Measurements from ENCODE around the gene IL31. TPM values are rescaled to one million over a fixed set of nuclear protein-coding genes. Genes with fewer than 3 reads are reported as not detected.

IL31 gene
- total RNA-seq, 1 experiment from 2014 or later, result not detected

DNA sequence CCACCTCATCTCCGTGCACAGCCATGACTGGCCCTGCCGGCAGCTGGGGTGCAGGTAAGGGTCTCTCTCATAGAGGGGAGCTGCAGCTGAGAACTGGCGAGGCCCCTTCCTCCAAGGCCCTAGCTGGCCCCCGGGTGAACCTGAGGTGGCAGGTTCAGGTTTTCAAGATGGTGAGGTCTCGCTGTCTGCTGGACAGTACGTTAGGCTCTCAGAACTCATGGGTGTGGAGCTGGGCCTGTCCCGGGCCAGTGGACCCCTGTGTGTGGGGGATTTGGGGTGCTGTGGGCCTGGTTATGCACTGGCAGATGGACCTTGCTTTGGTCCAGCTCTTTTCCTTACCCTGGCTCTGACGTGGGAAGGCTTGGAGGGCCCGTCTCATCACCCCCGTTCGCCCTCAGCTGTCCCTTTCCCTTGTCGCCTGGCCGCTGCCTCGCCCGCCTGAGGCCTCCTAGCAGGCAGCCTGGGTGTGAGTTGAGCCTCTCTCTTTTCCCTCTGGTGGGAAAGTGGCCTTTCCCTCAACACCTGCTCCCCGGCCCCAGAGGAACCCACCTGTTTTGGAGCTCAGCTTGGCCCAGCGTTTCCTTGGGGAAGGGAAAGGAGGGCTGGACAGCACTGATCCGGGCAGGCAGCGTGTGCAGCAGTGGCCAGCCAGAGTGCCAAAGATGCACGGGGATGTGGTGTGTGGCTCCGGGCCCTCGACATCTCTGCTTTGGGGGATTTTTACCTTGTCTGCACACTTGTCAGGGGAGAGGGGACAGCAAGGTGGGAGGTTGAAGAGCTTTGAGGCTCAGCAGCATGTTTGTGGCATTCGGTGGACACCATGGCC lies 28.3 kb downstream of the IL31 start:
- BruUV-seq (replicated peaks), result no TSS peak

DNA sequence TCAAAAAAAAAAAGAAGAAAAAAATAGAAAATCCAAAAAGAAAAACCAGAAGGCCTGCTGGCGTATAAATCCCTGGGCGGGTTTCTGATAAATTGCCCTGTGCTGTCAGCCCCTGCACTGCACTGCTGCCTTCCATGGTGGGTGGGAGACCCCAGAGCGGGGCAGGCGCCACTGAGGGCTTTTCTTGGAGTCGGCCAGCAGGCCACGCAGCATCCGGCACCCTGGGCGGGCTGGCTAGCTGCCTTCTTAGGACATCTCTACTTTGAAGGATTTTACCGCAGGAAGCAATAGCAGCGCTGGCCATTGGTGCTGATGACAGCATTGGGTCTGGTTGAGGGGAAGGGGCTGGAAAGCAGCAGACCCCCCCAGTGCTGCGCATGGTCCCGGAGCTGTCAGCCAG lies 29.1 kb downstream of the IL31 start:
- H3K4me3 ChIP-seq (ENCODE audit: low read depth in 2 of 2, low read length in 2 of 2), result no peak overlapping the region
- ATAC-seq (no peak), DNase-seq (ENCODE audit: low read depth, low spot score) (no peak)
- H3K27ac ChIP-seq (ENCODE audit: low read length), result no peak overlapping the region
- POLR2A ChIA-PET, result interaction anchor here (0.7 kb wide), 1 partner anchor 346 kb away, joined by 9 read pairs; no protein-coding TSS in a partner anchor
- intact Hi-C loops (cut with micrococcal nuclease; ENCODE audit: unreplicated experiment) (no loop called here), in situ Hi-C loops (cut with HindIII; ENCODE audit: low pct_unique_long_range_greater_than_20kb, low sequenced_read_pairs) (no loop called here)
- H3K27me3 ChIP-seq (ENCODE audit: control insufficient read depth, insufficient read depth, low read length), result no peaks in the 10 kb centered on the region
- H3K9me3 ChIP-seq (ENCODE audit: control insufficient read depth, insufficient read depth, low read depth, low read length), result no peaks in the 10 kb centered on the region
- H3K4me1 ChIP-seq (ENCODE audit: control insufficient read depth, insufficient read depth, low read length), result no peaks in the 10 kb centered on the region
- BruUV-seq (replicated peaks), result TSS peak; percentile 72
- TF ChIP-seq, protein P1, sequence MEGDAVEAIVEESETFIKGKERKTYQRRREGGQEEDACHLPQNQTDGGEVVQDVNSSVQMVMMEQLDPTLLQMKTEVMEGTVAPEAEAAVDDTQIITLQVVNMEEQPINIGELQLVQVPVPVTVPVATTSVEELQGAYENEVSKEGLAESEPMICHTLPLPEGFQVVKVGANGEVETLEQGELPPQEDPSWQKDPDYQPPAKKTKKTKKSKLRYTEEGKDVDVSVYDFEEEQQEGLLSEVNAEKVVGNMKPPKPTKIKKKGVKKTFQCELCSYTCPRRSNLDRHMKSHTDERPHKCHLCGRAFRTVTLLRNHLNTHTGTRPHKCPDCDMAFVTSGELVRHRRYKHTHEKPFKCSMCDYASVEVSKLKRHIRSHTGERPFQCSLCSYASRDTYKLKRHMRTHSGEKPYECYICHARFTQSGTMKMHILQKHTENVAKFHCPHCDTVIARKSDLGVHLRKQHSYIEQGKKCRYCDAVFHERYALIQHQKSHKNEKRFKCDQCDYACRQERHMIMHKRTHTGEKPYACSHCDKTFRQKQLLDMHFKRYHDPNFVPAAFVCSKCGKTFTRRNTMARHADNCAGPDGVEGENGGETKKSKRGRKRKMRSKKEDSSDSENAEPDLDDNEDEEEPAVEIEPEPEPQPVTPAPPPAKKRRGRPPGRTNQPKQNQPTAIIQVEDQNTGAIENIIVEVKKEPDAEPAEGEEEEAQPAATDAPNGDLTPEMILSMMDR (IDR thresholded peaks at IDR 0.05), result no peak
- TF ChIP-seq SIN3A (IDR thresholded peaks at IDR 0.05; ENCODE audit: borderline replicate concordance, insufficient read depth, low read depth, low read length), result no peak
- TF ChIP-seq, protein P2, sequence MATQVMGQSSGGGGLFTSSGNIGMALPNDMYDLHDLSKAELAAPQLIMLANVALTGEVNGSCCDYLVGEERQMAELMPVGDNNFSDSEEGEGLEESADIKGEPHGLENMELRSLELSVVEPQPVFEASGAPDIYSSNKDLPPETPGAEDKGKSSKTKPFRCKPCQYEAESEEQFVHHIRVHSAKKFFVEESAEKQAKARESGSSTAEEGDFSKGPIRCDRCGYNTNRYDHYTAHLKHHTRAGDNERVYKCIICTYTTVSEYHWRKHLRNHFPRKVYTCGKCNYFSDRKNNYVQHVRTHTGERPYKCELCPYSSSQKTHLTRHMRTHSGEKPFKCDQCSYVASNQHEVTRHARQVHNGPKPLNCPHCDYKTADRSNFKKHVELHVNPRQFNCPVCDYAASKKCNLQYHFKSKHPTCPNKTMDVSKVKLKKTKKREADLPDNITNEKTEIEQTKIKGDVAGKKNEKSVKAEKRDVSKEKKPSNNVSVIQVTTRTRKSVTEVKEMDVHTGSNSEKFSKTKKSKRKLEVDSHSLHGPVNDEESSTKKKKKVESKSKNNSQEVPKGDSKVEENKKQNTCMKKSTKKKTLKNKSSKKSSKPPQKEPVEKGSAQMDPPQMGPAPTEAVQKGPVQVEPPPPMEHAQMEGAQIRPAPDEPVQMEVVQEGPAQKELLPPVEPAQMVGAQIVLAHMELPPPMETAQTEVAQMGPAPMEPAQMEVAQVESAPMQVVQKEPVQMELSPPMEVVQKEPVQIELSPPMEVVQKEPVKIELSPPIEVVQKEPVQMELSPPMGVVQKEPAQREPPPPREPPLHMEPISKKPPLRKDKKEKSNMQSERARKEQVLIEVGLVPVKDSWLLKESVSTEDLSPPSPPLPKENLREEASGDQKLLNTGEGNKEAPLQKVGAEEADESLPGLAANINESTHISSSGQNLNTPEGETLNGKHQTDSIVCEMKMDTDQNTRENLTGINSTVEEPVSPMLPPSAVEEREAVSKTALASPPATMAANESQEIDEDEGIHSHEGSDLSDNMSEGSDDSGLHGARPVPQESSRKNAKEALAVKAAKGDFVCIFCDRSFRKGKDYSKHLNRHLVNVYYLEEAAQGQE (IDR thresholded peaks at IDR 0.05; ENCODE audit: insufficient read depth in 1 of 2, low read depth in 2 of 2, low read length in 1 of 2), result no peak
- TF ChIP-seq TCF7L2 (IDR thresholded peaks at IDR 0.05; ENCODE audit: low read depth, low read length), result no peak
- TF ChIP-seq POLR2AphosphoS5 (IDR thresholded peaks at IDR 0.05; ENCODE audit: low read depth, low read length), result no peak
- CTCF ChIA-PET, result interaction anchor here (0.6 to 0.7 kb wide), 3 partner anchors 61 to 210 kb away, joined by 4 to 5 read pairs (median 4); no protein-coding TSS in a partner anchor
- H3K36me3 ChIP-seq (ENCODE audit: control insufficient read depth, insufficient read depth, low read length), result no peaks in the 10 kb centered on the region; the same call in 1 of the 2 replicates

More for the DNA sequence above, 28.3 kb downstream of the IL31 start:
- Histone ChIP-seq H3K9me3 (ENCODE audit: control insufficient read depth, insufficient read depth, low read depth, low read length) (no peaks in the 10 kb centered on the region), H3K4me3 (ENCODE audit: low read depth in 2 of 2, low read length in 2 of 2) (no peak overlapping the region), H3K36me3 (ENCODE audit: control insufficient read depth, insufficient read depth, low read length) (no peaks in the 10 kb centered on the region; the same call in 1 of the 2 replicates), H3K4me1 (ENCODE audit: control insufficient read depth, insufficient read depth, low read length) (no peaks in the 10 kb centered on the region), H3K27ac (ENCODE audit: low read length) (no peak overlapping the region), H3K27me3 (ENCODE audit: control insufficient read depth, insufficient read depth, low read length) (no peaks in the 10 kb centered on the region)
- ChIA-PET CTCF (interaction anchor here (0.6 kb wide), 2 partner anchors 111 to 194 kb away, joined by 4 to 7 read pairs; no protein-coding TSS in a partner anchor), POLR2A (no interaction called here)
- in situ Hi-C loops (cut with HindIII; ENCODE audit: low pct_unique_long_range_greater_than_20kb, low sequenced_read_pairs) (no loop called here), intact Hi-C loops (cut with micrococcal nuclease; ENCODE audit: unreplicated experiment) (no loop called here)
- ATAC-seq (no peak), DNase-seq (ENCODE audit: low read depth, low spot score) (no peak)
- TF ChIP-seq POLR2AphosphoS5 (IDR thresholded peaks at IDR 0.05; ENCODE audit: low read depth, low read length) (no peak), TCF7L2 (IDR thresholded peaks at IDR 0.05; ENCODE audit: low read depth, low read length) (no peak), SIN3A (IDR thresholded peaks at IDR 0.05; ENCODE audit: borderline replicate concordance, insufficient read depth, low read depth, low read length) (no peak)
- TF ChIP-seq, protein P1 (IDR thresholded peaks at IDR 0.05), result no peak
- TF ChIP-seq, protein P2 (IDR thresholded peaks at IDR 0.05; ENCODE audit: insufficient read depth in 1 of 2, low read depth in 2 of 2, low read length in 1 of 2), result no peak
